Superior temporal gyrus (tissue), 1 donor: ENCODE measurements around the gene CCDC17.
A peak's percentile ranks its signal among the peaks of the same experiment; 100 is the strongest.
"Not testable (repeated sequence)": the region's sequence is repeated elsewhere in the genome, so short reads cannot be mapped to it uniquely, and the experiment has no call there.

Experiments used
- DNase-seq: peaks from one replicate; pipeline ENCODE4 v3.0.0-alpha.2; 2016; ENCODE audit errors: extremely low spot score

The CCDC17 gene

GRCh38 chr1:45621895-45622523 is 1.8 kb downstream of the CCDC17 start:
- no peak for DNase-seq

GRCh38 chr1:45621501-45621836 is 2.4 kb downstream of the CCDC17 start:
- DNase-seq: no peak

- DNase-seq: no peak
These were observed 3.0 kb downstream of the CCDC17 start for GRCh38 chr1:45620588-45621500.

- DNase-seq: no peak
These were observed 4.5 kb downstream of the CCDC17 start for GRCh38 chr1:45619149-45619921.

- no peak for DNase-seq
These were observed 6.2 kb downstream of the CCDC17 start for GRCh38 chr1:45617618-45618017.

GRCh38 chr1:45615885-45616284 is 8.0 kb downstream of the CCDC17 start:
- no peak for DNase-seq

- no peak for DNase-seq
These were observed 10.8 kb downstream of the CCDC17 start for GRCh38 chr1:45612941-45613579.

GRCh38 chr1:45610589-45611226 is 13.1 kb downstream of the CCDC17 start:
- DNase-seq: no peak

- peak; percentile 4 for DNase-seq
These were observed 15.4 kb downstream of the CCDC17 start for GRCh38 chr1:45608175-45609156.

GRCh38 chr1:45607404-45608074 is 16.3 kb downstream of the CCDC17 start:
- peak; percentile 19 for DNase-seq

GRCh38 chr1:45604239-45604638 is 19.6 kb downstream of the CCDC17 start:
- no peak for DNase-seq

GRCh38 chr1:45596765-45597164 is 27.1 kb downstream of the CCDC17 start:
- DNase-seq: not testable (repeated sequence)

GRCh38 chr1:45594412-45594811 is 29.4 kb downstream of the CCDC17 start:
- no peak for DNase-seq

GRCh38 chr1:45589861-45590260 is 34.0 kb downstream of the CCDC17 start:
- DNase-seq: no peak

GRCh38 chr1:45586769-45587168 is 37.1 kb downstream of the CCDC17 start:
- DNase-seq: no peak

- no peak for DNase-seq
These were observed 38.3 kb downstream of the CCDC17 start for GRCh38 chr1:45585496-45586075.

GRCh38 chr1:45585110-45585426 is 38.8 kb downstream of the CCDC17 start:
- DNase-seq: no peak

- DNase-seq: peak; percentile 83
These were observed 39.3 kb downstream of the CCDC17 start for GRCh38 chr1:45584351-45585109.
